H1 (cell line): ENCODE data around the gene SLC8B1. TPM values are rescaled to one million over a fixed set of nuclear protein-coding genes. Genes with fewer than 3 reads are reported as not detected.

Source experiments
- EP300 ChIP-seq, 2 experiments: IDR thresholded peaks; 1 replicate in 1 of 2; 2 replicates in 1 of 2; pipeline ENCODE4 v1.6.1; 2011 to 2012; ENCODE audit warnings: low read depth in 2 of 2, low read length in 2 of 2, mild to moderate bottlenecking in 2 of 2, borderline replicate concordance in 1 of 2, inconsistent platforms in 1 of 2, moderate library complexity in 1 of 2
- POLR2A ChIP-seq, 2 experiments: IDR thresholded peaks; 1 replicate in 1 of 2; 2 replicates in 1 of 2; pipeline ENCODE4 v1.6.1; 2011; ENCODE audit warnings: low read depth in 2 of 2, low read length in 2 of 2, mild to moderate bottlenecking in 2 of 2; ENCODE audit errors: control extremely low read depth in 1 of 2
- SP2 ChIP-seq: IDR thresholded peaks from 2 replicates; pipeline ENCODE4 v1.6.1; 2012; ENCODE audit warnings: mild to moderate bottlenecking, low read length, inconsistent platforms
- polyA plus RNA-seq, 7 experiments: library from polyadenylated mRNA; depleted of rRNA in 3 of 7; stranded (reverse) in 5 of 7; unstranded in 2 of 7; fragments of >200 nt in 5 of 7; fragments of 200-250 nt in 2 of 7; gene quantifications; 1 replicate in 5 of 7; 2 replicates in 1 of 7; 4 replicates in 1 of 7; pipeline versions ENCODE4 v1.2.1 to v1.2.3, GENCODE V29; 2011 to 2013; ENCODE audit warnings: missing spikeins in 2 of 7, mixed read lengths in 2 of 7
- total RNA-seq: library from RNA; stranded (reverse); fragmentation: NEBNext Ultra II Directional; extraction: Animal tissue kit (Norgen Biotek cat#: 25700); gene quantifications from 2 replicates; pipeline ENCODE4 v1.2.1, GENCODE V29; 2021
- TF ChIP-seq, protein P1 (sequence below): fragments of 300-600 bp; sonication (generic); IDR thresholded peaks from 2 replicates; pipeline ENCODE4 v1.7.1; 2012; ENCODE audit warnings: low read length, moderate library complexity, mild to moderate bottlenecking, inconsistent platforms; ENCODE audit not compliant: insufficient replicate concordance

SLC8B1 gene
- total and polyA plus RNA-seq, 2 of the 8 experiments (the other 6 are each of a cell fraction or from before 2014, with no cell fraction given) = 11.2 to 19.1 TPM

DNA sequence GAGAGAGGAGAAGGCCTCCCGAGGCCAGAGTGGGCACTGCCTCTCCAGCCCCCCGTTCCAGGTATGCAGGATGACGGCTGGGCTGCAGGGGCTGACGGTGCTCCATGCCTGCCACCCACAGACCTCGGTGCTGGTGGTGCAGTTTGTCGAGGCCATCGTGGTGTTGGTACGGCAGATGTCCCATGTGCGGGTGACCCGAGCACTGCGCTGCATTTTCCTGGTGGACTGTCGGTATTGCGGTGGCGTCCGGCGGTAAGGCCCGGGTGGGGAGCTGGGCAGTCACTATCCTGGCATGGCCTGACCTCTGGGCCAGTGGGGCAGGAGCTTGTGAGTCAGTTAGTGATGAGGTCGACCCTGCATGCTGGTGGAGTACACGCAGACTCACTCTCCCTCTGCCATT lies 66.3 kb downstream of the SLC8B1 start (continued):
- TF ChIP-seq, protein P1, sequence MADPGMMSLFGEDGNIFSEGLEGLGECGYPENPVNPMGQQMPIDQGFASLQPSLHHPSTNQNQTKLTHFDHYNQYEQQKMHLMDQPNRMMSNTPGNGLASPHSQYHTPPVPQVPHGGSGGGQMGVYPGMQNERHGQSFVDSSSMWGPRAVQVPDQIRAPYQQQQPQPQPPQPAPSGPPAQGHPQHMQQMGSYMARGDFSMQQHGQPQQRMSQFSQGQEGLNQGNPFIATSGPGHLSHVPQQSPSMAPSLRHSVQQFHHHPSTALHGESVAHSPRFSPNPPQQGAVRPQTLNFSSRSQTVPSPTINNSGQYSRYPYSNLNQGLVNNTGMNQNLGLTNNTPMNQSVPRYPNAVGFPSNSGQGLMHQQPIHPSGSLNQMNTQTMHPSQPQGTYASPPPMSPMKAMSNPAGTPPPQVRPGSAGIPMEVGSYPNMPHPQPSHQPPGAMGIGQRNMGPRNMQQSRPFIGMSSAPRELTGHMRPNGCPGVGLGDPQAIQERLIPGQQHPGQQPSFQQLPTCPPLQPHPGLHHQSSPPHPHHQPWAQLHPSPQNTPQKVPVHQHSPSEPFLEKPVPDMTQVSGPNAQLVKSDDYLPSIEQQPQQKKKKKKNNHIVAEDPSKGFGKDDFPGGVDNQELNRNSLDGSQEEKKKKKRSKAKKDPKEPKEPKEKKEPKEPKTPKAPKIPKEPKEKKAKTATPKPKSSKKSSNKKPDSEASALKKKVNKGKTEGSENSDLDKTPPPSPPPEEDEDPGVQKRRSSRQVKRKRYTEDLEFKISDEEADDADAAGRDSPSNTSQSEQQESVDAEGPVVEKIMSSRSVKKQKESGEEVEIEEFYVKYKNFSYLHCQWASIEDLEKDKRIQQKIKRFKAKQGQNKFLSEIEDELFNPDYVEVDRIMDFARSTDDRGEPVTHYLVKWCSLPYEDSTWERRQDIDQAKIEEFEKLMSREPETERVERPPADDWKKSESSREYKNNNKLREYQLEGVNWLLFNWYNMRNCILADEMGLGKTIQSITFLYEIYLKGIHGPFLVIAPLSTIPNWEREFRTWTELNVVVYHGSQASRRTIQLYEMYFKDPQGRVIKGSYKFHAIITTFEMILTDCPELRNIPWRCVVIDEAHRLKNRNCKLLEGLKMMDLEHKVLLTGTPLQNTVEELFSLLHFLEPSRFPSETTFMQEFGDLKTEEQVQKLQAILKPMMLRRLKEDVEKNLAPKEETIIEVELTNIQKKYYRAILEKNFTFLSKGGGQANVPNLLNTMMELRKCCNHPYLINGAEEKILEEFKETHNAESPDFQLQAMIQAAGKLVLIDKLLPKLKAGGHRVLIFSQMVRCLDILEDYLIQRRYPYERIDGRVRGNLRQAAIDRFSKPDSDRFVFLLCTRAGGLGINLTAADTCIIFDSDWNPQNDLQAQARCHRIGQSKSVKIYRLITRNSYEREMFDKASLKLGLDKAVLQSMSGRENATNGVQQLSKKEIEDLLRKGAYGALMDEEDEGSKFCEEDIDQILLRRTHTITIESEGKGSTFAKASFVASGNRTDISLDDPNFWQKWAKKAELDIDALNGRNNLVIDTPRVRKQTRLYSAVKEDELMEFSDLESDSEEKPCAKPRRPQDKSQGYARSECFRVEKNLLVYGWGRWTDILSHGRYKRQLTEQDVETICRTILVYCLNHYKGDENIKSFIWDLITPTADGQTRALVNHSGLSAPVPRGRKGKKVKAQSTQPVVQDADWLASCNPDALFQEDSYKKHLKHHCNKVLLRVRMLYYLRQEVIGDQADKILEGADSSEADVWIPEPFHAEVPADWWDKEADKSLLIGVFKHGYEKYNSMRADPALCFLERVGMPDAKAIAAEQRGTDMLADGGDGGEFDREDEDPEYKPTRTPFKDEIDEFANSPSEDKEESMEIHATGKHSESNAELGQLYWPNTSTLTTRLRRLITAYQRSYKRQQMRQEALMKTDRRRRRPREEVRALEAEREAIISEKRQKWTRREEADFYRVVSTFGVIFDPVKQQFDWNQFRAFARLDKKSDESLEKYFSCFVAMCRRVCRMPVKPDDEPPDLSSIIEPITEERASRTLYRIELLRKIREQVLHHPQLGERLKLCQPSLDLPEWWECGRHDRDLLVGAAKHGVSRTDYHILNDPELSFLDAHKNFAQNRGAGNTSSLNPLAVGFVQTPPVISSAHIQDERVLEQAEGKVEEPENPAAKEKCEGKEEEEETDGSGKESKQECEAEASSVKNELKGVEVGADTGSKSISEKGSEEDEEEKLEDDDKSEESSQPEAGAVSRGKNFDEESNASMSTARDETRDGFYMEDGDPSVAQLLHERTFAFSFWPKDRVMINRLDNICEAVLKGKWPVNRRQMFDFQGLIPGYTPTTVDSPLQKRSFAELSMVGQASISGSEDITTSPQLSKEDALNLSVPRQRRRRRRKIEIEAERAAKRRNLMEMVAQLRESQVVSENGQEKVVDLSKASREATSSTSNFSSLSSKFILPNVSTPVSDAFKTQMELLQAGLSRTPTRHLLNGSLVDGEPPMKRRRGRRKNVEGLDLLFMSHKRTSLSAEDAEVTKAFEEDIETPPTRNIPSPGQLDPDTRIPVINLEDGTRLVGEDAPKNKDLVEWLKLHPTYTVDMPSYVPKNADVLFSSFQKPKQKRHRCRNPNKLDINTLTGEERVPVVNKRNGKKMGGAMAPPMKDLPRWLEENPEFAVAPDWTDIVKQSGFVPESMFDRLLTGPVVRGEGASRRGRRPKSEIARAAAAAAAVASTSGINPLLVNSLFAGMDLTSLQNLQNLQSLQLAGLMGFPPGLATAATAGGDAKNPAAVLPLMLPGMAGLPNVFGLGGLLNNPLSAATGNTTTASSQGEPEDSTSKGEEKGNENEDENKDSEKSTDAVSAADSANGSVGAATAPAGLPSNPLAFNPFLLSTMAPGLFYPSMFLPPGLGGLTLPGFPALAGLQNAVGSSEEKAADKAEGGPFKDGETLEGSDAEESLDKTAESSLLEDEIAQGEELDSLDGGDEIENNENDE = no peak
- TF ChIP-seq SP2 (no peak), POLR2A (IDR thresholded peaks at IDR 0.05; ENCODE audit: control extremely low read depth in 1 of 2, low read depth in 2 of 2, low read length in 2 of 2) (no peak), EP300 (IDR thresholded peaks at IDR 0.05; ENCODE audit: borderline replicate concordance in 1 of 2, low read depth in 2 of 2, low read length in 2 of 2) (no peak)
- TF ChIP-seq, all 59 proteins: peak for 0
